H1 (cell line): Measurements from ENCODE around the gene TEAD3.

ENCODE experiments used
- CREB1 ChIP-seq: IDR thresholded peaks from 2 replicates; pipeline ENCODE4 v1.6.1; 2012; ENCODE audit warnings: inconsistent platforms
- CTCF ChIP-seq, 3 experiments: IDR thresholded peaks; 1 replicate in 2 of 3; 2 replicates in 1 of 3; pipeline versions ENCODE4 v1.5.1 to v1.6.1; 2011; ENCODE audit warnings: low read length in 3 of 3, mild to moderate bottlenecking in 3 of 3, inconsistent platforms in 2 of 3, low read depth in 1 of 3, moderate library complexity in 1 of 3; ENCODE audit not compliant: insufficient read depth in 1 of 3; ENCODE audit errors: control extremely low read depth in 1 of 3
- HDAC2 ChIP-seq, 2 experiments: fragments of 300-600 bp in 1 of 2; sonication (generic) in 1 of 2; IDR thresholded peaks; 2 replicates each; pipeline ENCODE4 v1.6.1; 2011 to 2012; ENCODE audit warnings: low read depth in 2 of 2, low read length in 2 of 2, mild to moderate bottlenecking in 2 of 2, moderate library complexity in 2 of 2, borderline replicate concordance in 1 of 2, inconsistent platforms in 1 of 2
- KDM4A ChIP-seq: IDR thresholded peaks from one replicate; pipeline ENCODE4 v1.7.1; 2012; ENCODE audit warnings: low read depth, mild to moderate bottlenecking, moderate library complexity, low read length, inconsistent platforms; ENCODE audit not compliant: severe bottlenecking
- MAFK ChIP-seq: IDR thresholded peaks from 2 replicates; pipeline ENCODE4 v1.6.1; 2012; ENCODE audit warnings: low read depth, mild to moderate bottlenecking, improper control_type of control experiment, low read length
- POLR2A ChIP-seq, 2 experiments: IDR thresholded peaks; 1 replicate in 1 of 2; 2 replicates in 1 of 2; pipeline ENCODE4 v1.6.1; 2011; ENCODE audit warnings: low read depth in 2 of 2, low read length in 2 of 2, mild to moderate bottlenecking in 2 of 2; ENCODE audit errors: control extremely low read depth in 1 of 2
- RAD21 ChIP-seq, 2 experiments: IDR thresholded peaks in 1 of 2; conservative IDR thresholded peaks in 1 of 2; 2 replicates each; pipeline ENCODE4 v1.6.1; 2011; ENCODE audit warnings: low read depth in 2 of 2, low read length in 2 of 2, improper control_type of control experiment in 1 of 2, inconsistent platforms in 1 of 2, mild to moderate bottlenecking in 1 of 2, moderate library complexity in 1 of 2
- TAF7 ChIP-seq: optimal IDR thresholded peaks from 2 replicates; pipeline ENCODE3; 2011; ENCODE audit warnings: low read depth, mild to moderate bottlenecking, inconsistent platforms, low read length, moderate library complexity, borderline replicate concordance

- no peak for TF ChIP-seq TAF7
- TF ChIP-seq HDAC2 (IDR thresholded peaks at IDR 0.05; ENCODE audit: borderline replicate concordance in 1 of 2, low read depth in 2 of 2, low read length in 2 of 2): no peak
- no peak for TF ChIP-seq KDM4A
- no peak for TF ChIP-seq MAFK
- no peak for TF ChIP-seq CREB1
- no peak for TF ChIP-seq CTCF (IDR thresholded peaks at IDR 0.05; ENCODE audit: control extremely low read depth in 1 of 3, insufficient read depth in 1 of 3, low read depth in 1 of 3, low read length in 3 of 3)
- TF ChIP-seq RAD21 (IDR thresholded peaks at IDR 0.05 in 1 of 2, conservative IDR thresholded peaks at IDR 0.05 in 1 of 2; ENCODE audit: low read depth in 2 of 2, low read length in 2 of 2): no peak
- no peak for TF ChIP-seq POLR2A (IDR thresholded peaks at IDR 0.05; ENCODE audit: control extremely low read depth in 1 of 2, low read depth in 2 of 2, low read length in 2 of 2)
Measured at GRCh38 chr6:35508542-35508941, 11.7 kb upstream of the TEAD3 start.
